ENCODE results near the gene GADL1.

GADL1 gene

DNA sequence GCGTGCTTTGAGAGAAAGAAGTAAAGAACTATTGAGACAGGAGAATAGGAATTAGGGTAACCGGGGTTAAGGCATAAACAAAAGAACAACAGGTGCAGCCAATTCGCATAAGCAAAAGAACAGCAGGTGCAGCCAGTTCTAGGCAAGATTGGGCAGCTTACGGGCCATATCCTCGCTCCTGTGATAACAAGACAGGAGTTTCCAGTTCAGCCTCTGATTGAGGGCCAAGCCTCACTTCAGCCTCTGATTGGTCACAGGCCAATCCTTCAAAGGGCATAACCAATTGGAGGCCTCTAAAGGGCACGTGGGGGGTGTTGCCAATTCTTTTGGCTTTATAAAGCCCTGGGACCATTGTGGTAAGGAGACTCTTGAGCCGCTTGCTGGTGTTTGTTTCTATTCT, 143.5 kb downstream of the GADL1 start:
- no peak overlapping the region for H3K4me3 ChIP-seq (ENCODE audit: insufficient read depth, low read length, poor library complexity, severe bottlenecking)
- no peak for TF ChIP-seq EZH2phosphoT487 (conservative IDR thresholded peaks at IDR 0.05; ENCODE audit: low read length)
- TF ChIP-seq, protein P1, sequence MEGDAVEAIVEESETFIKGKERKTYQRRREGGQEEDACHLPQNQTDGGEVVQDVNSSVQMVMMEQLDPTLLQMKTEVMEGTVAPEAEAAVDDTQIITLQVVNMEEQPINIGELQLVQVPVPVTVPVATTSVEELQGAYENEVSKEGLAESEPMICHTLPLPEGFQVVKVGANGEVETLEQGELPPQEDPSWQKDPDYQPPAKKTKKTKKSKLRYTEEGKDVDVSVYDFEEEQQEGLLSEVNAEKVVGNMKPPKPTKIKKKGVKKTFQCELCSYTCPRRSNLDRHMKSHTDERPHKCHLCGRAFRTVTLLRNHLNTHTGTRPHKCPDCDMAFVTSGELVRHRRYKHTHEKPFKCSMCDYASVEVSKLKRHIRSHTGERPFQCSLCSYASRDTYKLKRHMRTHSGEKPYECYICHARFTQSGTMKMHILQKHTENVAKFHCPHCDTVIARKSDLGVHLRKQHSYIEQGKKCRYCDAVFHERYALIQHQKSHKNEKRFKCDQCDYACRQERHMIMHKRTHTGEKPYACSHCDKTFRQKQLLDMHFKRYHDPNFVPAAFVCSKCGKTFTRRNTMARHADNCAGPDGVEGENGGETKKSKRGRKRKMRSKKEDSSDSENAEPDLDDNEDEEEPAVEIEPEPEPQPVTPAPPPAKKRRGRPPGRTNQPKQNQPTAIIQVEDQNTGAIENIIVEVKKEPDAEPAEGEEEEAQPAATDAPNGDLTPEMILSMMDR (IDR thresholded peaks at IDR 0.05; ENCODE audit: insufficient read depth, low read length, poor library complexity, severe bottlenecking), result no peak
- H3K36me3 ChIP-seq (ENCODE audit: low read length), result no peaks in the 10 kb centered on the region
- no peaks in the 10 kb centered on the region for H3K79me2 ChIP-seq (ENCODE audit: insufficient read depth, low read length)
- no peaks in the 10 kb centered on the region for H4K20me1 ChIP-seq (ENCODE audit: low read depth, low read length)
- no peaks in the 10 kb centered on the region for H3K9me2 ChIP-seq (replicated peaks; ENCODE audit: insufficient read depth, low read length)
- no peak overlapping the region for H2AFZ ChIP-seq (ENCODE audit: low read depth, low read length, severe bottlenecking)
- no peak overlapping the region for H3K9ac ChIP-seq (ENCODE audit: low read length)
- H3K27me3 ChIP-seq (ENCODE audit: low read length), result no peaks in the 10 kb centered on the region
- H3K4me2 ChIP-seq (ENCODE audit: low read depth, low read length, poor library complexity, severe bottlenecking), result no peak overlapping the region
- H3K9me3 ChIP-seq (ENCODE audit: insufficient read depth, low read length), result no peaks in the 10 kb centered on the region
- no peak overlapping the region for H3K27ac ChIP-seq (ENCODE audit: low read depth, low read length)
- H3F3A ChIP-seq (ENCODE audit: insufficient read depth), result no peaks in the 10 kb centered on the region

DNA sequence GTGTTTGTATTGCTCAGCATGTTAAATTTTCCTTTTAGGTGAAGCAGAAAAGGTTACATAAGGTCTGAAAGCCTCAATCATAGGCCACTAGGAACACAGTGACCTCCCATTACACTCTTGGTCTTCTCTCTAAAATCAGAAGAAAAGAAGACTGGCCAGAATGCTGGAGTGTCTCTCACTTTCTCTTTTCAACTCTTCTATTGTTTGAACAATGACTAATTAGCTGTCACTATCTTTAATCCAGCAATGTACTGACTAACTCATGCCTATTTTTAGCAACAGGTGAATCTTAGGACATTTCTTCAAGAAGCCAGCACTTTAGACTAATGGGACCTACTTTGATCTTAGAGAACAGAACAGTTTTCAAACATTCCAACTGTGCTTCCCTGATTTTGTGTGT, 145.2 kb downstream of the GADL1 start:
- Histone ChIP-seq H4K20me1 (ENCODE audit: low read depth, low read length) (no peaks in the 10 kb centered on the region), H3K4me3 (ENCODE audit: insufficient read depth, low read length, poor library complexity, severe bottlenecking) (no peak overlapping the region), H3F3A (ENCODE audit: insufficient read depth) (no peaks in the 10 kb centered on the region), H3K4me2 (ENCODE audit: low read depth, low read length, poor library complexity, severe bottlenecking) (no peak overlapping the region), H3K36me3 (ENCODE audit: low read length) (no peaks in the 10 kb centered on the region), H3K27ac (ENCODE audit: low read depth, low read length) (no peak overlapping the region), H2AFZ (ENCODE audit: low read depth, low read length, severe bottlenecking) (no peak overlapping the region), H3K79me2 (ENCODE audit: insufficient read depth, low read length) (no peaks in the 10 kb centered on the region), H3K9ac (ENCODE audit: low read length) (no peak overlapping the region), H3K9me3 (ENCODE audit: insufficient read depth, low read length) (no peaks in the 10 kb centered on the region), H3K9me2 (replicated peaks; ENCODE audit: insufficient read depth, low read length) (no peaks in the 10 kb centered on the region), H3K27me3 (ENCODE audit: low read length) (no peaks in the 10 kb centered on the region)
- TF ChIP-seq EZH2phosphoT487 (conservative IDR thresholded peaks at IDR 0.05; ENCODE audit: low read length), result no peak
- TF ChIP-seq, protein P1 (IDR thresholded peaks at IDR 0.05; ENCODE audit: insufficient read depth, low read length, poor library complexity, severe bottlenecking), result no peak

DNA sequence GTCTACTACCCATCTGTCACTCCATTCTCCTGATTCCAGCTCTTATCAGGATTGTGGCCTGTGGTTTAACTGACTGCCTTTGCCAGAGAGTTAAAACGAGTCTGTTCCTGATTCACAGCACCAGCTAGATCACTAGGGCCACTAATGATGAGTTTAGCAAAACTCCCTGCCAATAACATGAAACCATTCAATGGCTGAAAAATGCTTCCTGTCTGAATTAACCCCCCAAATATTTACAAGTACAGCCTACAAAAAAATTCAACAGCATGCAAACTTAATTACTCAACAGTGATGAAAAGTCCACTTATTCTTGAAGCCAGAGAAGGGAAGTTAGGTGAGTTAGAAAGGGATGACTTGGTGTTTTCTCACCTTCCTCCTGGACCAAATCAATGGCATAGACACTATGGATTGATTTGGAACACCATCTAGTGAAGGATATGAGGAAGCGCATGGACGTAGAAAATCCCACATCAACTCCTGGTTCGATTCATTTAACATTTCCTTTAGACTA, 146.6 kb downstream of the GADL1 start:
- Histone ChIP-seq H3K4me3 (ENCODE audit: insufficient read depth, low read length, poor library complexity, severe bottlenecking) (no peak overlapping the region), H3K36me3 (ENCODE audit: low read length) (no peaks in the 10 kb centered on the region), H4K20me1 (ENCODE audit: low read depth, low read length) (no peaks in the 10 kb centered on the region), H3K9ac (ENCODE audit: low read length) (no peak overlapping the region), H3F3A (ENCODE audit: insufficient read depth) (no peaks in the 10 kb centered on the region), H3K27me3 (ENCODE audit: low read length) (no peaks in the 10 kb centered on the region), H3K79me2 (ENCODE audit: insufficient read depth, low read length) (no peaks in the 10 kb centered on the region), H3K27ac (ENCODE audit: low read depth, low read length) (no peak overlapping the region), H3K9me3 (ENCODE audit: insufficient read depth, low read length) (no peaks in the 10 kb centered on the region), H3K4me2 (ENCODE audit: low read depth, low read length, poor library complexity, severe bottlenecking) (no peak overlapping the region), H2AFZ (ENCODE audit: low read depth, low read length, severe bottlenecking) (no peak overlapping the region), H3K9me2 (replicated peaks; ENCODE audit: insufficient read depth, low read length) (no peaks in the 10 kb centered on the region)
- TF ChIP-seq, protein P1 (IDR thresholded peaks at IDR 0.05; ENCODE audit: insufficient read depth, low read length, poor library complexity, severe bottlenecking), result no peak
- TF ChIP-seq EZH2phosphoT487 (conservative IDR thresholded peaks at IDR 0.05; ENCODE audit: low read length), result no peak
